Kidney epithelial cell (primary cell): ENCODE measurements around the gene TREML2. TPM values are rescaled to one million over a fixed set of nuclear protein-coding genes. Genes with fewer than 3 reads are reported as not detected.

Source experiments
- DNase-seq: peaks from one replicate; pipeline ENCODE4 v3.0.0-alpha.2; 2010; ENCODE audit warnings: low read depth
- H3K27me3 ChIP-seq: 2 replicates; pipeline ENCODE4 v1.6.0; 2011; ENCODE audit warnings: low read length; ENCODE audit not compliant: control insufficient read depth, insufficient read depth
- H3K36me3 ChIP-seq: 2 replicates; pipeline ENCODE4 v1.5.1; 2011; ENCODE audit warnings: low read length; ENCODE audit not compliant: control insufficient read depth, insufficient read depth
- H3K4me3 ChIP-seq: 2 replicates; pipeline ENCODE4 v1.5.1; 2011; ENCODE audit warnings: low read depth, mild to moderate bottlenecking, control low read depth, low read length
- CTCF ChIP-seq: IDR thresholded peaks from 2 replicates; pipeline ENCODE4 v1.5.1; 2011; ENCODE audit warnings: mild to moderate bottlenecking, moderate library complexity, low read length, control low read depth, inconsistent platforms; ENCODE audit not compliant: insufficient read depth, poor library complexity, severe bottlenecking
- total RNA-seq: library from RNA; depleted of rRNA; stranded (reverse); fragments of >200 nt; gene quantifications from 2 replicates; pipeline ENCODE4 v1.2.3, GENCODE V29; 2015

Gene TREML2
- total RNA-seq, 1 donor from 2014 or later = 0.38 TPM

GRCh38 chr6:41215777-41216176 is 14.8 kb upstream of the TREML2 start:
- no peak for DNase-seq
- H3K27me3 ChIP-seq = no peaks in the 10 kb centered on the region
- no peak overlapping the region for H3K4me3 ChIP-seq
- no peaks in the 10 kb centered on the region for H3K36me3 ChIP-seq
- TF ChIP-seq CTCF = no peak

- no peaks in the 10 kb centered on the region for H3K27me3 ChIP-seq
- DNase-seq = no peak
- no peak for TF ChIP-seq CTCF
- no peak overlapping the region for H3K4me3 ChIP-seq
- H3K36me3 ChIP-seq = no peaks in the 10 kb centered on the region
Measured at GRCh38 chr6:41214559-41215238, 13.8 kb upstream of the TREML2 start.

- DNase-seq = no peak
- Histone ChIP-seq H3K36me3 (no peaks in the 10 kb centered on the region), H3K4me3 (no peak overlapping the region), H3K27me3 (no peaks in the 10 kb centered on the region)
- no peak for TF ChIP-seq CTCF
Measured at GRCh38 chr6:41209547-41210320, 8.8 kb upstream of the TREML2 start.

- Histone ChIP-seq H3K4me3 (no peak overlapping the region), H3K27me3 (no peaks in the 10 kb centered on the region), H3K36me3 (no peaks in the 10 kb centered on the region)
- no peak for DNase-seq
- TF ChIP-seq CTCF = no peak
Measured at GRCh38 chr6:41208439-41209106, 7.6 kb upstream of the TREML2 start.

GRCh38 chr6:41204156-41204555 is 3.2 kb upstream of the TREML2 start:
- no peaks in the 10 kb centered on the region for H3K36me3 ChIP-seq
- H3K27me3 ChIP-seq = no peaks in the 10 kb centered on the region
- H3K4me3 ChIP-seq = no peak overlapping the region
- no peak for TF ChIP-seq CTCF
- DNase-seq = no peak
